ENCODE results near the gene FAM168B.
"Not testable (repeated sequence)": the region's sequence is repeated elsewhere in the genome, so short reads cannot be mapped to it uniquely, and the experiment has no call there.

The FAM168B gene

GRCh38 chr2:131114950-131115349, 21.7 kb upstream of the FAM168B start:
- not testable (repeated sequence) for ATAC-seq

GRCh38 chr2:131113566-131114227, 20.4 kb upstream of the FAM168B start:
- no peak for TF ChIP-seq POU6F1 (CRISPR knock-in tag; IDR thresholded peaks at IDR 0.05; ENCODE audit: borderline replicate concordance, low read depth)
- TF ChIP-seq PPARA (CRISPR knock-in tag; IDR thresholded peaks at IDR 0.05; ENCODE audit: borderline replicate concordance): no peak
- no peak for TF ChIP-seq ZFP30 (CRISPR knock-in tag; IDR thresholded peaks at IDR 0.05)
- no peak for TF ChIP-seq ZNF565 (CRISPR knock-in tag; conservative IDR thresholded peaks at IDR 0.05; ENCODE audit: low read depth)
- TF ChIP-seq CSRNP3 (CRISPR knock-in tag; IDR thresholded peaks at IDR 0.05): no peak
- TF ChIP-seq ISL1 (CRISPR knock-in tag; IDR thresholded peaks at IDR 0.05): no peak
- no peak for TF ChIP-seq CSDC2 (CRISPR knock-in tag; IDR thresholded peaks at IDR 0.05)
- TF ChIP-seq OSR1 (CRISPR knock-in tag; IDR thresholded peaks at IDR 0.05): no peak
- TF ChIP-seq ZNF8 (CRISPR knock-in tag; IDR thresholded peaks at IDR 0.05): no peak
- TF ChIP-seq ESRRG (CRISPR knock-in tag; IDR thresholded peaks at IDR 0.05): no peak
- no peak for TF ChIP-seq ARNTL (CRISPR knock-in tag; IDR thresholded peaks at IDR 0.05; ENCODE audit: borderline replicate concordance, low read depth)
- no peak for TF ChIP-seq GLIS3 (CRISPR knock-in tag; IDR thresholded peaks at IDR 0.05)
- TF ChIP-seq RARB (CRISPR knock-in tag; IDR thresholded peaks at IDR 0.05): no peak
- no peak for TF ChIP-seq ZC3H10 (CRISPR knock-in tag; IDR thresholded peaks at IDR 0.05)
- TF ChIP-seq ZFP3 (CRISPR knock-in tag; IDR thresholded peaks at IDR 0.05): no peak
- TF ChIP-seq SNAI2 (CRISPR knock-in tag; IDR thresholded peaks at IDR 0.05): no peak
- ATAC-seq: no peak

- ATAC-seq: no peak
- TF ChIP-seq POU6F1 (CRISPR knock-in tag; IDR thresholded peaks at IDR 0.05; ENCODE audit: borderline replicate concordance, low read depth) (no peak), ISL1 (CRISPR knock-in tag; IDR thresholded peaks at IDR 0.05) (no peak), ZNF70 (CRISPR knock-in tag; IDR thresholded peaks at IDR 0.05) (no peak), ARNTL (CRISPR knock-in tag; IDR thresholded peaks at IDR 0.05; ENCODE audit: borderline replicate concordance, low read depth) (no peak), PPARA (CRISPR knock-in tag; IDR thresholded peaks at IDR 0.05; ENCODE audit: borderline replicate concordance) (no peak), ZC3H10 (CRISPR knock-in tag; IDR thresholded peaks at IDR 0.05) (no peak), BACH2 (CRISPR knock-in tag; IDR thresholded peaks at IDR 0.05; ENCODE audit: borderline replicate concordance) (no peak), OSR1 (CRISPR knock-in tag; IDR thresholded peaks at IDR 0.05) (no peak)
Measured at GRCh38 chr2:131112529-131112928, 19.3 kb upstream of the FAM168B start.

GRCh38 chr2:131105950-131106801, 12.9 kb upstream of the FAM168B start:
- ATAC-seq: peak; percentile 32
- no peak for TF ChIP-seq PATZ1 (CRISPR knock-in tag; IDR thresholded peaks at IDR 0.05; ENCODE audit: borderline replicate concordance)
- no peak for TF ChIP-seq CSDC2 (CRISPR knock-in tag; IDR thresholded peaks at IDR 0.05)
- no peak for TF ChIP-seq ZFP3 (CRISPR knock-in tag; IDR thresholded peaks at IDR 0.05)
- no peak for TF ChIP-seq ZNF565 (CRISPR knock-in tag; conservative IDR thresholded peaks at IDR 0.05; ENCODE audit: low read depth)
- TF ChIP-seq CREB5 (CRISPR knock-in tag; IDR thresholded peaks at IDR 0.05; ENCODE audit: low read depth): no peak
- TF ChIP-seq RARB (CRISPR knock-in tag; IDR thresholded peaks at IDR 0.05): no peak
- no peak for TF ChIP-seq CSRNP3 (CRISPR knock-in tag; IDR thresholded peaks at IDR 0.05)
- no peak for TF ChIP-seq ESRRG (CRISPR knock-in tag; IDR thresholded peaks at IDR 0.05)
- TF ChIP-seq OSR1 (CRISPR knock-in tag; IDR thresholded peaks at IDR 0.05): no peak
- no peak for TF ChIP-seq TSHZ2 (CRISPR knock-in tag; IDR thresholded peaks at IDR 0.05)
- TF ChIP-seq ZC3H10 (CRISPR knock-in tag; IDR thresholded peaks at IDR 0.05): no peak
- TF ChIP-seq ZNF8 (CRISPR knock-in tag; IDR thresholded peaks at IDR 0.05): no peak
- TF ChIP-seq ARNTL (CRISPR knock-in tag; IDR thresholded peaks at IDR 0.05; ENCODE audit: borderline replicate concordance, low read depth): no peak
